Endothelial cell of umbilical vein (primary cell): ENCODE results near the gene FGD6.

Experiments
- POLR2A ChIP-seq: IDR thresholded peaks from 2 replicates; pipeline ENCODE4 v1.6.1; 2012; ENCODE audit warnings: low read depth, mild to moderate bottlenecking, control low read depth, low read length
- TF ChIP-seq, protein P1 (sequence below), 2 donors: IDR thresholded peaks; 1 replicate in 1 of 2; 2 replicates in 1 of 2; pipeline ENCODE4 v1.5.1; 2011; ENCODE audit warnings: low read length in 2 of 2, mild to moderate bottlenecking in 2 of 2, moderate library complexity in 2 of 2, control low read depth in 1 of 2, inconsistent platforms in 1 of 2, low read depth in 1 of 2; ENCODE audit not compliant: insufficient read depth in 1 of 2; ENCODE audit errors: extremely low read depth in 1 of 2
- TF ChIP-seq, protein P2 (sequence below): IDR thresholded peaks from 2 replicates; pipeline ENCODE4 v1.6.1; 2011; ENCODE audit not compliant: insufficient read depth, insufficient read length

DNA sequence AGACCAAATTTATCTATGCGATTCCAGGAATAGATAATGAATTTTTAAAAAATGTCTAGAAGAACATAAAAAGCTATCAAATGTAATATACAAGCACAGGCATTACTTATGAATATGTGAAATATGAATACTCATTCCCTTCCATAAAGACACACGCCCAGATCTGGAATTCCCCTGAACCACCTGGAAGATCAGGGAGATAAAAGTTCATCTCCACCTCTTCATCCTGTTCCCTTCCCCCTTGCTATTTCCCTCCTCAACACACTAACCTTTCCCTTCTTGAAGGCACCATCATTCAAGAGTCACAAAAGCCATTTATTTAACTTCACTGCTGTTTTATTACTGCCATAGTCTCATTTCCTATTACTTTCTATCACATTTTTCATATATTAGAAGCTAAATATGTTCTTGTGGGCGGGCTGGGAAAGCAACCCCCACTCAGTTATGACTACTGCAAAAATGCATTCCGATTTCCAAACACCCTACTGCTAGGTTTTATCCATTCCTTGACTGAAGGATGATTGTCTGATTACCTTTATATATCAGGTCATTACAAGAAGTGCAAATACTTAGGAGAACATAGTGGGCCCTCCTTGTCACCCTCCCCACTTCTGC, 16.1 kb downstream of the FGD6 start:
- TF ChIP-seq, protein P1, sequence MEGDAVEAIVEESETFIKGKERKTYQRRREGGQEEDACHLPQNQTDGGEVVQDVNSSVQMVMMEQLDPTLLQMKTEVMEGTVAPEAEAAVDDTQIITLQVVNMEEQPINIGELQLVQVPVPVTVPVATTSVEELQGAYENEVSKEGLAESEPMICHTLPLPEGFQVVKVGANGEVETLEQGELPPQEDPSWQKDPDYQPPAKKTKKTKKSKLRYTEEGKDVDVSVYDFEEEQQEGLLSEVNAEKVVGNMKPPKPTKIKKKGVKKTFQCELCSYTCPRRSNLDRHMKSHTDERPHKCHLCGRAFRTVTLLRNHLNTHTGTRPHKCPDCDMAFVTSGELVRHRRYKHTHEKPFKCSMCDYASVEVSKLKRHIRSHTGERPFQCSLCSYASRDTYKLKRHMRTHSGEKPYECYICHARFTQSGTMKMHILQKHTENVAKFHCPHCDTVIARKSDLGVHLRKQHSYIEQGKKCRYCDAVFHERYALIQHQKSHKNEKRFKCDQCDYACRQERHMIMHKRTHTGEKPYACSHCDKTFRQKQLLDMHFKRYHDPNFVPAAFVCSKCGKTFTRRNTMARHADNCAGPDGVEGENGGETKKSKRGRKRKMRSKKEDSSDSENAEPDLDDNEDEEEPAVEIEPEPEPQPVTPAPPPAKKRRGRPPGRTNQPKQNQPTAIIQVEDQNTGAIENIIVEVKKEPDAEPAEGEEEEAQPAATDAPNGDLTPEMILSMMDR (IDR thresholded peaks at IDR 0.05; ENCODE audit: extremely low read depth in 1 of 2, insufficient read depth in 1 of 2, low read depth in 1 of 2, low read length in 2 of 2): no peak
- TF ChIP-seq, protein P2, sequence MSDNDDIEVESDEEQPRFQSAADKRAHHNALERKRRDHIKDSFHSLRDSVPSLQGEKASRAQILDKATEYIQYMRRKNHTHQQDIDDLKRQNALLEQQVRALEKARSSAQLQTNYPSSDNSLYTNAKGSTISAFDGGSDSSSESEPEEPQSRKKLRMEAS: no peak
- TF ChIP-seq POLR2A: no peak
